ENCODE measurements around the gene INHBE.
"Not testable (repeated sequence)": the region's sequence is repeated elsewhere in the genome, so short reads cannot be mapped to it uniquely, and the experiment has no call there.

The INHBE gene

DNA sequence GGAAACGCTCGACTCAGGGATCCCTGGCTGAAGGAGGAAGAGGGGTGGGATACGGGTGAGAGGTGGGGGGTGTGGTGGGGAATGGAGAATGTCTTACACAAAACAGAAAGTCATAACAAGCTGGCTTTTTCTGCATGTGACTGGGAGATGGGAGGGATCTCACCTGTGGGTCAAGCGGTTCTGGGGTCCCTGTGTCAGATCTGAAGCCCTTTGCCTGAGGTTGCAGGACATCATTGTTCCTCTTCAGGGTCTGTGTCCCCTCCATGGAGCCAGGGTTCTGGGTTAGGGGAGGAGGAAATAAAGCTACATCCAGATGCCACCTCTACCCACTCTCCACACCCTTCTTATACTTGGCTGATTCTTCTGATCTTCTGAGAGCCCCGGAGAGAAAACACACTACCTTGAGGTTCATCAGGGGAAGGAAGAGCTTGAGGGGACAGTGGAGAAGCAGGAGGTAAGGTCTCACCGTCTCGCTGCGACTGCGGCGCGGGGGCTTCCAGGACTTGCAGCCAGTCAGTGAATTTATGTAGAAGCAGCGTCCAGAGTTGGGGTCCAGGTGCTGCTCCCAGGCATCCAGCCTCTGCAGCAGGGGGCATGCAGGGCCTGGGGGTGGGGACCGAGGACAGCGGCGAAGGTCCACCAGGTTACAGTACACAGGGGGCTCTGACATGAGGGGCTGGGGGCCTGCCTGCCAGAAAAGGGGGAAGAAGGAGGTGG lies 22.0 kb downstream of the INHBE start:
- DNase-seq: no peak

DNA sequence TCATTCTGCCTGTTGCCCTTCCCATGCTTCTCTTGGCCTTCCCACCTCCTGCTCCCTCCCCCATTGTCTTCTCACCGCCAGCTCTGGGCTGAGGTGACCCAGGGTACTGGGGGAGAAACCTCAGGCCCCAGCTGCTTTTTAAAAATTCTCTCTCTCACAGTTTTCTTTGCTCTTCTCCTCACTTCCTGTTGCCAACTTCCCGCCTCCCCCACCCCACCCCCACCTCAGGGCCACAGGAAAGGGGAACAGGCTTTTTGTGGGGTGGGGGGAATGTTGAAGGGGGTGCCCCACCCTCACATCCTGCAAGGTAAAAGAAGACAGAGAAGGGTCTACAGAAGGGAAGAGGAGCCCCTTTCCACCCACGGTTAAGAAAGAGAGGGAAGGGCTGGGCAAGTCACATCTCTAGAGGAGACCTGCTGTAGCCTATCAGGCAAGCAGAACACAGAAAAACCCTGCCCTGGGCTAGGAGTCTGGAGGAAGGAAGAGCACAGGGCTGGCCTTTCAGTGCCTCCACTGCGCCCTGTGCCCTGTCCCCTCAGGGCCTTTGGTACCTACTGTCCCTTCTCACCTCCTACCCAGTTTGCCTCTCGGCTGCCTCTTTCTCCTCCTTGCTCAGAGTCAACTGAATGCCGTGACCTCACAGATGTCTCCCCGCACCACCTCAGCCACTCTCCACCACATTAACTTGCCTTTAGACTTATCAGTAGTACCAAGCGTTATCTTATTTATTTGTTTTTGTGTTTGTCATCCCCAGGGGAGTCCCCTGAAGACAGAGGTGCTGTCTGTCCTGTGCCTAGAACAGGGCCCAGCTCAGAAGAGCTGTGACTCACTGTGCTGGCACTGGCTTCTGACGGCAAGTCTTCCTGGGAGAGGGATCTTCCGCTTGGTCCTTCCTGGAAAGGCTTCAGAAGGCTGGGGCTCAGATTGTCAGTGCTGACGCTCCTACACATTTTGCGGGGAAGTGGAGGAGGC lies 22.9 kb downstream of the INHBE start:
- DNase-seq: no peak

DNA sequence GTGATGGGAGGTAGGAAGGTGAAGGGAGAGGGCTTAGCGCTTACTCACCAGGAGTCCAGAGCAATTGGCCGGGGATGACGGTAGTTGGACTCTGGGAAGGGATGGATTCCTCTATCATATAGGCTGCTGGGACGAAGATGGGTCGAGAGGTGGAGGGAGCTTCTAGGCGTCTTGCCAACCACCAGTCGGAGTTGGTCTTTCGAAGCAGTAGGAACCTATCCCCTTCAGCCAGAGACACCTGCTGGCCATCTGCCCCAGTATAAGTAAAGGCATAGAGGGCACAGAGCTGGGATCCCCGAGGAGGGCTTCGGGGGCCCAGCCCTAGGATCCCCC lies 23.9 kb downstream of the INHBE start:
- DNase-seq: no peak

DNA sequence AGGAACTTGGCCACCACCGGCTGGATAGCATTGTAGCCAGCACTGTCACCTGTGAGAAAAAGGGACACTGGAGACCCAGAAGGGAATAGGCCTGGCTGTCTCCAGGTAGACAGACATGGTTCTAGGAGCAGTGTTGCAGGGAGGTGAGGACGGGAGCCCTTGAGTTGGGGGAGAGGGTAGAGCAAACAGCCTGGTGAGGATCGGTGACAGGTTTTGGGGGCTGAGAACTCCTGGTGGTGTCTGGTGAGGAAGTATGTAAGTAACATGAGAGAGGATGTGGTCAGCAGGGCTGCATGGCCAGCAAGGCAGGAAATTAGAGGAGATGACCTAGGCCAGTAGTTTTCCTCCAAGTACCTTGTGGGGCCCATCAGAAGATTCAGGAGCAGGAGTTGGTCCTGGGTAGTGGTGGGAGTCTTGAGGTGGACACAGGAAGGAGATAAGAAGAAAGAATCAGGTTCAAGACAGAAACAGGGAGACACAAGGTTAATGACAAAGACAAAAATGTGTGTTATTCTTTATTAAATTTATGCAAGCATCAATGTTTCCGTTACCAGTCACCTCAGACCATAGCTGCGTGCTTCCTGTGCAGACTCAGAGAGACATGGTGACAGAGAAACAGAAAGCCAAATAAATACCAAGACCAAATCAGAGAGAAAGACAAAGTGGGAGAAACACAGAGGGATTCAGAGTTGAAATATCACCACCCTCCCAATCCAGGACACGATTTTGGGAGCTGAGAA lies 24.4 kb downstream of the INHBE start, which contains the start of gene ARHGAP9:
TSS of gene ARHGAP9 (minus strand) at position 491 of the 740 bp plus-strand sequence. CDS start at position 31, 460 bp downstream.
- DNase-seq: no peak

DNA sequence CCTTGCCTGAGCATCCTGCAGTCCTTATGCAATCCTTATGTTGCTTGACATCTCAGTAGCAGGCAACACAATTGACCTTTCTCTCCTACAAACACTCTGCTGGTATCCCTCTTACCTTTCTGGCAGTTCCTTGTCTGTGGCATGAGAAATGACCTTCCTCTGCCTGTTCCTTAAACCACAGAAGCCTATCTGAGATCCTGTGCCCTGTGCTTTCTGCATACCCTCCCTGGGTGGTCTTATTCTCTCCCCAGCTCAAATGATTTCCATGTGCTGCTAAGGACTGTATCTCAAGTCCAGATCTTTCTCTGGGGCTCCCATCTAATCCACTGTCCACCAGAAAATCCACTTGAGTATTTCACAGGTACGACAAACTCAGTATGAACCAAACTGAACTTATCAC lies 26.6 kb downstream of the INHBE start:
- DNase-seq: no peak

DNA sequence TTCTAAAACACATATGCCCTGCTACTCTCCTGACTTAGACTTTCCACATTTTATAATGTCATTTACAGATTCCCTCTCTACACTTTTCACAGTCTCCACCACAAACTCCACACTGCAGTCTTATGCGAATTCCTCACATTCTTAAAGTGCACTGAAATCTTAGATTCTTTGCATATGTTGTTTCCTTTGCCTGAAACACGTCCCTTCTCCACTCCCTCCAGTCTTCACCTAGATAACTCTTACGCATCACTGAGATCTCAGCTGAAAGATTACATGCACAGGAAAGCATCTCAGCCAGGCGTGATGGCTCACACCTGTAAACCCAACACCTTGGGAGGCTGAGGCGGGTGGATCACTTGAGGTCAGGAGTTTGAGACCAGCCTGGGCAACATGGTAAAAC lies 28.4 kb downstream of the INHBE start:
- no peak for DNase-seq

DNA sequence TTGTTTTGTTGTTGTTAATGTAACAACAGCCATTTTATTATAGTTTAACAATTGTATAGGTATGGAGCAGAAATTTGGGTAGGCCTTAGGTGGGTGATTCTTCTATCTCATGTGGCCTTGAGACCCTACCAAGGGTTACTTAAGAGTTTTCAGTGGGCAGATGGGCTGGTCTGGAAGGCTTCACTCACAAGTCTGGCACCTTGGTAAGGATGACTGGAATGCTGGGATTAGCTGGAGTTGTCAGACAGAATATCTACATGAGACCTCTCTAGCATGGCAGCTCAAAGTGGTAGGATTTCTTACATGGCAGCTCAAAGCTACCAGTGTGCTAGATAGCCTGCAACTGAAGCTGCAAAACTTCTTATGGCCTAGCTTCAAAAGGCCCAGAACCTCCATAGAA lies 30.6 kb downstream of the INHBE start:
- DNase-seq: no peak

DNA sequence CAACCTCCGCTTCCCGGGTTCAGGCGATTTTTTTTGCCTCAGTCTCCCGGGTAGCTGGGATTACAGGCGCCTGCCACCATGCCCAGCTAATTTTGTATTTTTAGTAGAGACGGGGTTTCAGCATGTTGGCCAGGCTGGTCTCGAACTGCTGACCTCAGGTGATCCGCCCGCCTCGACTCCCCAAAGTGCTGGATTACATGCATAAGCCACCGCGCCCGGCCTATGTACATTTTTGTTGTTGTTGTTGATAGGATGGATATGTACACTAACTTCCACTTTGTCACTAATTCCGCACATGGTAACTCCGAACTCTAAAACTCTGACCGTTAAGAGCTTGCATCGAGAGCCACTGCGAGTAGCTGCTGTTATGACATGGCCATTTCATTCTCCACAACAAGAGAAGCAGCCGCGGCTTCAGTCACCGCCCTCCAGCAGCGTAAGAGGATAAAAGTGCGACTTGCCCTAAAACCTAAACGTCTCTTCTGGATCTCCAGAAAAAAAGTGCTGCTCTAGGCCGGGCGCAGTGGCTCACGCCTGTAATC lies 32.0 kb downstream of the INHBE start:
- DNase-seq: no peak

DNA sequence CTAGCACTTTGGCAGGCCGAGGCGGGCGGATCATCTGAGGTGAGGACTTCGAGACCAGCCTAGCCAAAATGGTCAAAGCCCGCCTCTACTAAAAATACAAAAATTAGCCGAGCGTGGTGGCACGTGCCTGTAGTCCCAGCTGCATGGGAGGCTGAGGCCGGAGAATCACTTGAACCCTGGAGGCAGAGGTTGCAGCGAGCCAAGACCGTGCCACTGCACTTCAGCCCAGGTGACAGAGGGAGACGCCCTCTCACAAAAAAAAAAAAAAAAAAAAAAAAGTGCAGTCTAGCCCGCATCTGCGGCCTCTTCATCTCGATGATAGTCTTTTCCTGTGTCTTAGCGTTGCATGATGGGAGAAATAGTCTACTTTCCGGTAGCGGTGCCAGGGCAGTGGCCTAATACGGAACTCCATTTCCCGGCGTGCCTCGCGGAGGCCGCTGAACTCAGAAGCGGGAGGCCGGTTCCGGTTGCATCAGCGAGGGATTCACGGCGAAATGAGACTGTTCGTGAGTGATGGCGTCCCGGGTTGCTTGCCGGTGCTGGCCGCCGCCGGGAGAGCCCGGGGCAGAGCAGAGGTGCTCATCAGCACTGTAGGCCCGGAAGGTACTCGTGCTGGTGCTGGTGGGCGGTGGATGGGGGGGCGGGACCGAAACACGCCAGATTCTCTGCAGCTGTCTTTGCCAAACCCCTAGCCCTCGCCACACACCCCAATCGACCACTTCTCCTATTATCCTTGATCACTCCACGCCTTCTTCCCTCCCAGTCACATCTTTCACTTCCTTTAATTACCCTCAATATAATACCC lies 32.7 kb downstream of the INHBE start, which contains the start of gene MARS1:
TSS of gene MARS1 (plus strand) at position 472 of the 805 bp plus-strand sequence. CDS start at position 495, 23 bp downstream.
- DNase-seq: peak; percentile 87 to 96

DNA sequence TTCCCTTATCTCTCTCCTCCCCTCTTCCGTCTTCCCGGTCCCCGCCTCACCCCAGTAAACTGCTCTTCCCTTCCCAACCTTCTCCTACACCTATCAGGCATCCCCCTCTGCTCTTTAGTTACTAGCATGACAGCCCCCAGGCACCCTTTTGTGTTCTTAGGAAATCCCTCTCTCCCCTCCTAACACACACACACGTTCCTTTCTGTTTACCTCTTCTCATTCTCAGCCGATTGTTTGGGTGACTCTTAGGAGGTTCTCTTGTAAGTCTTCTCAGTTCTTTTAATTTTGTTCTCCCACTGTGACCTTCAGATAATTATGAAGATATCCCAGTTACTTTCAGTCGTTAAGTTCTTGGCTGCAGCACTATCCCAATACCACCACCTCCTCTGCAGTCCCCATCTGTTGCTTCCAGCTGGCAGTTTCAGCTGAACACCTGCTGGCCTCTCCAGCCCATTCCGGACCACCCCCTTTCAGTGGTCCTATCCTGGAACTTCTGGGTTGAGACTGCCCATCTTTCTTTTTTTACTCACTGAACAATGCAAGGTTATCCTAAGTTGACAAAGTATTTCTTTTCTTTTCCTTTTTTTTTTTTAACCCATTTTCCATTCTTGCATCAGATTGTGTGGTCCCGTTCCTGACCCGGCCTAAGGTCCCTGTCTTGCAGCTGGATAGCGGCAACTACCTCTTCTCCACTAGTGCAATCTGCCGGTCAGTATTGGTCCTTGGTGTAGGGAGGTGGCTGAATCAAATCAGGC lies 33.5 kb downstream of the INHBE start:
- DNase-seq: peak in 1 of 2 experiments; percentile 3

DNA sequence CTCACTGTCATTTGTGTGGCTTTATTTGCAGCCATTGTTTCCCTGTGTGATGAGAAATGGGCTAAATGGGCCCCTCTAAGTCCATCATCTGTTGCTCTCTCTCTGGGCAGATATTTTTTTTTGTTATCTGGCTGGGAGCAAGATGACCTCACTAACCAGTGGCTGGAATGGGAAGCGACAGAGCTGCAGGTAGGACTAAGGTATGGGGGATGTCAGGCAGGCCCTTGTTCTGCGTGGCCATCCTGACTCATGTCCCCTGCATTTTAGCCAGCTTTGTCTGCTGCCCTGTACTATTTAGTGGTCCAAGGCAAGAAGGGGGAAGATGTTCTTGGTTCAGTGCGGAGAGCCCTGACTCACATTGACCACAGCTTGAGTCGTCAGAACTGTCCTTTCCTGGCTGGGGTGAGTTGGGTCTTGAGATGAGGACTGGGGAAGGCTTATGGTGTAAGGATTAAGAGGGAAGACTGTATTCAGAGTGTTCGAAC lies 34.1 kb downstream of the INHBE start:
- no peak for DNase-seq

DNA sequence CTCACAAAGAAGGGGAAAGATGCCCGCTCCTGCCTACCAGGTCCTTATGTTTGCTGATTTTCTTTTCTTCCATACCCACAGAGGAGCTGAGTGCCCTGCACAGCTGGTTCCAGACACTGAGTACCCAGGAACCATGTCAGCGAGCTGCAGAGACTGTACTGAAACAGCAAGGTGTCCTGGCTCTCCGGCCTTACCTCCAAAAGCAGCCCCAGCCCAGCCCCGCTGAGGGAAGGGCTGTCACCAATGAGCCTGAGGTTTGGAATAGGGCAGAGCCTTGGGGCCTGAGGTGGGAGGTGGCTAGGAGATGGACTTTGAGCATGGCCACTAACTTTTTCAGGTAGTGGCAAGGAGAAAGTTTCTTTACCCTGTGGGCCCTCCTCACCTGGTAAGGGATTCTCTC lies 35.0 kb downstream of the INHBE start:
- DNase-seq: no peak

DNA sequence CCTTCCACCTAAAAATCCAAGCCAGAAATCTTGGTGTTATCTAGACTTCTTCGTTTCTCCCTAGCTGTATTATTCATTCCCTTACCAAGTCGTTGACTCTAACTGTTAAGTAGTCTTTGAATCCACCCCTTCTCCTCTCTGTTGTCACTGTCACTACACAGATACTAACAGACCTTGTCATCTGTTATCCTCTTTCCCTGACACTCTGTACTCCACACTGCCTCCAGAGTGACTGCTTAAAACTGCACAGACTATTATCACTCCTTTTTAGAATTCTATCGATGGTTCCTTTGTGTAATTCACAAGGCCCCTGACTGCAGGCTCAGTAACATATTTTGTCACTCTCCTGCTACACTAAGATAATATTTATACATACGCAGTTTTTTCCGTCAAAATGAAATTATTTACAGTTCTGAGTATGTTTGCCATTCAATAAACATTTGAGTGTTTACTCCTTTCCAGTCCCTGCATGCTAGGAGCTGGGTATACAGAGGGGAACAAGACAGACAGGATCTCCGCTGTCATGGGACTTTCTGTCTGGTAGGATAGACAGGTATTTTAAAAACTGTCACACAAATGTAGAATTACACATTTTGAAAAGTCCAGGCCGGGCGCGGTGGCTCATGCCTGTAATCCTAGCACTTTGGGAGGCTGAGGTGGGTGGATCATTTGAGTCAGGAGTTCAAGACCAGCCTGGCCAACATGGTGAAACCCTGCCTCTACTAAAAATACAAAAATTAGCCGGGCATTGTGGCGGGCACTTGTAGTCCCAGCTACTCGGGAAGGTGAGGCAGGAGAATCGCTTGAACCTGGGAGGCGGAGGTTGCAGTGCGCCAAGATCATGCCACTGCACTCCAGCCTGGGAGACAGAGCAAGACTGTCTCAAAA lies 36.5 kb downstream of the INHBE start:
- no peak for DNase-seq

DNA sequence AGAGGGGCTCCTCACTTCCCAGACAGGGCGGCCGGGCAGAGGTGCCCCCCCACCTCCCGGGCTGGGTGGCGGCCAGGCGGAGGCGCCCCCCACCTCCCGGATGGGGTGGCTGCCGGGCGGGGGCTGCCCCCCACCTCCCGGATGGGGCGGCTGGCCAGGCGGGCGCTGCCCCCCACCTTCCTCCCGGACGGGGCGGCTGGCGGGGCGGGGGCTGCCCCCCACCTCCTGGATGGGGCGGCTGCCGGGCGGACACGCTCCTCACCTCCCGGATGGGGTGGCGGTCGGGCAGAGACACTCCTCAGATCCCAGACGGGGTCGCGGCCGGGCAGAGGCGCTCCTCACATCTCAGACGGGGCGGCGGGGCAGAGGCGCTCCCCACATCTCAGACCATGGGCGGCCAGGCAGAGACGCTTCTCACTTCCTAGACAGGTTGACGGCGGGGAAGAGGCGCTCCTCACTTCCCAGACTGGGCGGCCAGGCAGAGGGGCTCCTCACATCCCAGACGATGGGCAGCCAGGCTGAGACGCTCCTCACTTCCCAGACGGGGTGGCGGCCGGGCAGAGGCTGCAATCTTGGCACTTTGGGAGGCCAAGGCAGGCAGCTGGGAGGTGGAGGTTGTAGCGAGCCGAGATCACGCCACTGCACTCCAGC lies 40.1 kb downstream of the INHBE start:
- DNase-seq: not testable (repeated sequence)

DNA sequence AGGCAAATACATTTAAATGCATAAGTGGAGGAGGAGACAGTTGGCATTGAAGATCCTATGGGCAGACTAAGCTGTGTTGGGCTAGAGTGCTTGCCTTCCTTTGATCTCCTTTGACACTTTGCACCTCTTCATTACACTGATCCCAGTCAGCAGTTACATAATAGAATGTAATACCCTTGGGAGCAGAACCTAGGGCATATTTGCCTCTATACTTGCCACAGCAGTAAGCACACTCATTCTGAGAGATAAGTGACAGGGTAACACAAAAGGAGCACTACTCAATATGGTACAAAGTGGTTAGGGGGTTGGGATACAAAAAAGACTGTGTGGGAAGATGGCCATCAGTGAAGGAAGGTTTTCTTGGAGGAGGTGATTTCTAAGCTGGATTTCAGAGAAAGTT lies 41.7 kb downstream of the INHBE start:
- no peak for DNase-seq

DNA sequence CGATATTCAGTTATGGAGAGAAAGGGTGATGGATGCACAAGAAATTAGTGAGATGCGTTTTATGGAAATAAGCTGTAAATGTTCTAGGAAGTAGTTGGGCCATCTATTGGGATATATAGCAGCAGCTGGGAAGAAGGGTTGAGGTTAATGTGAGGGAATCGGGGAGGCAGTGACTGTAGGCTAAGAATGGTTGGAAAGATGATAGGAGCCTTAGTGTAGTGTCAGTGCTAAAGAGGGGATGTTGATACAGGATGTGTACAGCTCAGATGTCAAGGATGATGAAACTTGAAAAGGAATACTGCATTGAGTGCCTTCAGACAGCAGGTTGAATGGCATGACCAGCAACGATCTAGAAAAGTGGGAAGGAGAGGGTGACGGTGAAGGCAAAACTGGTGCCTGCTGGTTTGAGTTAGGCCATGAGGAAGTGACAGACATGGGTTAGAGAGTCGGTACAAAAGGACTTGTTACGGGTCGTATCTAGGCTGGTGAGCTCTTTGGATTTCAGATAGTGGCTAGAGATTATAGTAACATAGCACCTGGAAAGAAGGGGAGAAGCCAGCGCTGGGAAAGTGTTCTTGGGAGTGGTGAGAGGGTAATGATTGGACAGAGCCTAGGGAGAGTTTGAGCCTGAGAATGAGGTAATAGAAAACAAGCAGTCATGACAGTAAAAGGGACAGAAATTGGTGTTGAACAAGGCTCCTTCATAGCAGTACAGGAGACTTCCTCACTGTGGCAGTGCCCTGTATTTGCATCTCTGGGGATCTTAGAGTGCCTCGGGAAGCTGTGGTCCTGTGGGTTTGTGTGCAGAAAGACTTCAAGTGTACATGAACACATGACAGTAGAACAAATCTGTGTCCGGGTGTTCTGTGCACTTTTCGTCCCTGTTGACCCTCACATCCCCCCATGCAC lies 42.4 kb downstream of the INHBE start:
- no peak for DNase-seq

DNA sequence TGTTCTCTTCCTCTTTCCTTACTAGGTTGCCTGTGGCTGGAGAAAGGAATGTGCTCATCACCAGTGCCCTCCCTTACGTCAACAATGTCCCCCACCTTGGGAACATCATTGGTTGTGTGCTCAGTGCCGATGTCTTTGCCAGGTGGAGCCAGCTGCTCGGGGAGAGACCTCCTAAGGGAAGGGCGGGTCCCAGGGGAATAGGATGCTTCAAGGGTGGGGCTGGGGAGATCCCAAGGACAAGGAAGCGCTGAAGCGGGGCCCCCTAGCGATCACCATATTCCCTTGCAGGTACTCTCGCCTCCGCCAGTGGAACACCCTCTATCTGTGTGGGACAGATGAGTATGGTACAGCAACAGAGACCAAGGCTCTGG lies 43.0 kb downstream of the INHBE start:
- DNase-seq: no peak

DNA sequence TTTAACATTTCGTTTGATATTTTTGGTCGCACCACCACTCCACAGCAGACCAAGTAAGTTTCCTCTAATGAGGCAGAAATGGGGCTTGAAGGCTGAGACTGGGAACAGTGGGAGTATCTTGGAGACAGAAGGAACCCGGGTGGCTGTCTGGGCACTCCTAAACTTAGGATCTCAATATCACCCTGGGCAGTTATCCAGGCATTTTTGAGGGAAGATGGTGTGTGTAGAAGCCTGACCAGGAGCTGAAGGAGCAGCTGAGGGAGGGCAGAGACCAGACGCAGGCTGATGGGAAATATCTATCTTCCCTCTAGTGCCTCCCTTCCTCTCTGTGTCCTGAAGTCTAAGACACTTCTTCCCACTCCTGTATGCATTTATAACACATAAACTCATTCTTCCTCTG lies 43.5 kb downstream of the INHBE start:
- no peak for DNase-seq
